H1 (cell line): ENCODE data around the gene CMTR1. TPM values are rescaled to one million over a fixed set of nuclear protein-coding genes. Genes with fewer than 3 reads are reported as not detected.

Experiments used
- CTCF ChIA-PET: fragments of 300-600 bp; sonication (Branson Sonifier 250); formaldehyde crosslinking; loops from one replicate; lab custom pipeline; 2021; ENCODE audit not compliant: partially characterized antibody; lab: Charles Lee
- POLR2A ChIA-PET: fragments of 300-600 bp; sonication (Branson Sonifier 250); formaldehyde crosslinking; loops from one replicate; lab custom pipeline; 2021; ENCODE audit warnings: inconsistent platforms; ENCODE audit not compliant: partially characterized antibody; lab: Charles Lee
- DNase-seq, 2 experiments: peaks; one replicate each; pipeline versions ENCODE4 v3.0.0 to v3.0.0-alpha.2; 2010 to 2022; ENCODE audit warnings: low spot score in 2 of 2, low read depth in 1 of 2, mixed read lengths in 1 of 2
- FAIRE-seq: peaks from 2 replicates; lab custom pipeline; 2011; peaks lifted over from hg19 to GRCh38; lab: Jason Lieb, UNC
- H2AFZ ChIP-seq: 2 replicates; pipeline ENCODE4 v1.8.1; 2012; ENCODE audit warnings: low read length, inconsistent platforms
- H2AK5ac ChIP-seq: 2 replicates; pipeline ENCODE4 v1.6.1; 2013; ENCODE audit warnings: low read depth, low read length
- H2BK120ac ChIP-seq: replicated peaks from 2 replicates; pipeline ENCODE3; 2013; ENCODE audit warnings: low read depth, low read length, inconsistent platforms
- H2BK12ac ChIP-seq: 2 replicates; pipeline ENCODE4 v1.6.1; 2013; ENCODE audit warnings: low read depth, low read length
- H2BK15ac ChIP-seq: 2 replicates; pipeline ENCODE4 v1.6.1; 2013; ENCODE audit warnings: low read length
- H2BK20ac ChIP-seq: 2 replicates; pipeline ENCODE4 v1.6.1; 2013; ENCODE audit warnings: low read length
- H2BK5ac ChIP-seq: 2 replicates; pipeline ENCODE4 v1.6.1; 2013; ENCODE audit warnings: low read depth, low read length
- H3K14ac ChIP-seq: 2 replicates; pipeline ENCODE4 v1.6.1; 2013; ENCODE audit warnings: inconsistent platforms; ENCODE audit not compliant: insufficient read length
- H3K18ac ChIP-seq: 2 replicates; pipeline ENCODE4 v1.6.1; 2013; ENCODE audit warnings: low read length; ENCODE audit errors: extremely low read depth
- H3K23ac ChIP-seq: 2 replicates; pipeline ENCODE4 v1.6.1; 2013; ENCODE audit warnings: inconsistent platforms; ENCODE audit not compliant: insufficient read length
- H3K23me2 ChIP-seq: 2 replicates; pipeline ENCODE4 v1.6.1; 2013; ENCODE audit warnings: low read depth, low read length
- H3K27ac ChIP-seq: 2 replicates; pipeline ENCODE4 v1.6.1; 2011; ENCODE audit warnings: low read depth, low read length, inconsistent platforms
- H3K27me3 ChIP-seq, 4 experiments: replicated peaks in 1 of 4; 1 replicate in 1 of 4; 2 replicates in 3 of 4; pipeline versions ENCODE4 v1.6.1 to v1.8.1; 2011 to 2013; ENCODE audit warnings: low read length in 3 of 4, mild to moderate bottlenecking in 3 of 4, inconsistent platforms in 2 of 4, mixed read lengths in 2 of 4, moderate library complexity in 1 of 4; ENCODE audit not compliant: control insufficient read depth in 3 of 4, insufficient read depth in 3 of 4; ENCODE audit errors: extremely low read depth in 1 of 4
- H3K36me3 ChIP-seq, 4 experiments: 2 replicates each; pipeline versions ENCODE4 v1.6.1 to v1.8.1; 2011 to 2013; ENCODE audit warnings: mild to moderate bottlenecking in 4 of 4, low read length in 3 of 4, moderate library complexity in 2 of 4, control low read depth in 1 of 4, inconsistent platforms in 1 of 4; ENCODE audit not compliant: insufficient read depth in 4 of 4, control insufficient read depth in 2 of 4
- H3K4ac ChIP-seq: replicated peaks from 2 replicates; pipeline ENCODE3; 2013; ENCODE audit warnings: low read length, low read depth, mixed read lengths, inconsistent platforms; ENCODE audit not compliant: insufficient read length
- H3K4me1 ChIP-seq, 4 experiments: replicated peaks in 1 of 4; 1 replicate in 1 of 4; 2 replicates in 3 of 4; pipeline versions ENCODE4 v1.6.1 to v1.8.1; 2011 to 2013; ENCODE audit warnings: low read length in 3 of 4, inconsistent platforms in 2 of 4, mixed read lengths in 1 of 4; ENCODE audit not compliant: insufficient read depth in 4 of 4, control insufficient read depth in 3 of 4
- H3K4me2 ChIP-seq, 2 experiments: 2 replicates each; pipeline versions ENCODE4 v1.6.1 to v1.8.1; 2011 to 2013; ENCODE audit warnings: low read depth in 2 of 2, low read length in 2 of 2, control low read depth in 1 of 2, inconsistent platforms in 1 of 2, mild to moderate bottlenecking in 1 of 2; ENCODE audit not compliant: insufficient read depth in 1 of 2
- H3K4me3 ChIP-seq, 4 experiments: fragments of 200-600, 300-600 bp in 1 of 4; sonication (generic), shearing (Covaris generic), sonication (Bioruptor Twin) in 1 of 4; 2 replicates each; pipeline versions ENCODE4 v1.5.1 to v1.8.1; 2011 to 2016; ENCODE audit warnings: low read length in 4 of 4, low read depth in 3 of 4, control low read depth in 2 of 4, inconsistent platforms in 2 of 4, mild to moderate bottlenecking in 2 of 4, mixed read lengths in 1 of 4, moderate library complexity in 1 of 4; ENCODE audit not compliant: insufficient read depth in 2 of 4; ENCODE audit errors: extremely low read depth in 1 of 4
- H3K56ac ChIP-seq: replicated peaks from 2 replicates; pipeline ENCODE3; 2013; ENCODE audit warnings: low read depth, mild to moderate bottlenecking, mixed read lengths, low read length, inconsistent platforms; ENCODE audit not compliant: insufficient read length
- H3K79me1 ChIP-seq: 2 replicates; pipeline ENCODE4 v1.6.1; 2013; ENCODE audit warnings: low read depth, low read length, control low read depth
- H3K79me2 ChIP-seq, 2 experiments: 2 replicates each; pipeline versions ENCODE4 v1.6.1 to v1.8.1; 2012 to 2013; ENCODE audit warnings: low read length in 2 of 2, mild to moderate bottlenecking in 2 of 2, inconsistent platforms in 1 of 2; ENCODE audit not compliant: insufficient read depth in 2 of 2, control insufficient read depth in 1 of 2
- H3K9ac ChIP-seq, 4 experiments: replicated peaks in 1 of 4; 1 replicate in 1 of 4; 2 replicates in 3 of 4; pipeline versions ENCODE4 v1.6.1 to v1.8.1; 2011 to 2013; ENCODE audit warnings: low read depth in 3 of 4, low read length in 3 of 4, control low read depth in 2 of 4, mild to moderate bottlenecking in 2 of 4, moderate library complexity in 2 of 4, inconsistent platforms in 1 of 4; ENCODE audit errors: extremely low read depth in 1 of 4
- H3K9me3 ChIP-seq, 2 experiments: 2 replicates each; pipeline versions ENCODE4 v1.6.1 to v1.8.1; 2012 to 2013; ENCODE audit warnings: mild to moderate bottlenecking in 2 of 2, moderate library complexity in 2 of 2, control low read depth in 1 of 2, inconsistent platforms in 1 of 2, low read depth in 1 of 2, low read length in 1 of 2, mixed read lengths in 1 of 2; ENCODE audit not compliant: insufficient read depth in 2 of 2
- H4K20me1 ChIP-seq, 2 experiments: replicated peaks in 1 of 2; 2 replicates each; pipeline versions ENCODE3 to v1.8.1; 2011 to 2013; ENCODE audit warnings: inconsistent platforms in 2 of 2, low read length in 2 of 2, mild to moderate bottlenecking in 1 of 2; ENCODE audit not compliant: insufficient read depth in 2 of 2, control insufficient read depth in 1 of 2
- H4K5ac ChIP-seq: 2 replicates; pipeline ENCODE4 v1.6.1; 2013; ENCODE audit warnings: low read length, low read depth, mixed read lengths, inconsistent platforms; ENCODE audit not compliant: insufficient read length
- H4K8ac ChIP-seq: 2 replicates; pipeline ENCODE4 v1.8.0; 2013; ENCODE audit warnings: mild to moderate bottlenecking, moderate library complexity, low read length, inconsistent platforms; ENCODE audit not compliant: insufficient read depth; ENCODE audit errors: extremely low read depth
- H4K91ac ChIP-seq: replicated peaks from 2 replicates; pipeline ENCODE3; 2013; ENCODE audit warnings: low read length, mixed read lengths, inconsistent platforms; ENCODE audit not compliant: insufficient read length
- ATF2 ChIP-seq: IDR thresholded peaks from 2 replicates; pipeline ENCODE4 v1.6.1; 2012; ENCODE audit warnings: low read length, inconsistent platforms
- CHD2 ChIP-seq: IDR thresholded peaks from 2 replicates; pipeline ENCODE4 v1.6.1; 2012; ENCODE audit warnings: low read length, improper control_type of control experiment
- EZH2 ChIP-seq: fragments of 200-600 bp; sonication (generic); IDR thresholded peaks from 2 replicates; pipeline ENCODE4 v1.7.1; 2012; ENCODE audit warnings: low read depth, mild to moderate bottlenecking, moderate library complexity, low read length, inconsistent platforms; ENCODE audit not compliant: severe bottlenecking
- KDM1A ChIP-seq: fragments of 200-600, 300-600 bp; sonication (generic); IDR thresholded peaks from 2 replicates; pipeline ENCODE4 v1.7.1; 2016; ENCODE audit warnings: mild to moderate bottlenecking, low read length, borderline replicate concordance
- KDM4A ChIP-seq: IDR thresholded peaks from one replicate; pipeline ENCODE4 v1.7.1; 2012; ENCODE audit warnings: low read depth, mild to moderate bottlenecking, moderate library complexity, low read length, inconsistent platforms; ENCODE audit not compliant: severe bottlenecking
- NANOG ChIP-seq: IDR thresholded peaks from 2 replicates; pipeline ENCODE4 v1.6.1; 2011; ENCODE audit warnings: low read length, low read depth, mild to moderate bottlenecking, inconsistent platforms; ENCODE audit not compliant: insufficient read depth, poor library complexity, severe bottlenecking
- SAP30 ChIP-seq: fragments of 300-600 bp; sonication (generic); IDR thresholded peaks from 2 replicates; pipeline ENCODE4 v1.7.1; 2012; ENCODE audit warnings: low read length, moderate library complexity, mild to moderate bottlenecking, inconsistent platforms; ENCODE audit not compliant: insufficient read depth, insufficient replicate concordance
- SIX5 ChIP-seq: IDR thresholded peaks from 2 replicates; pipeline ENCODE4 v1.6.1; 2011; ENCODE audit warnings: mild to moderate bottlenecking, low read depth, low read length
- TAF1 ChIP-seq: IDR thresholded peaks from 2 replicates; pipeline ENCODE4 v1.6.1; 2011; ENCODE audit warnings: mild to moderate bottlenecking, low read depth, low read length
- TBP ChIP-seq: IDR thresholded peaks from 2 replicates; pipeline ENCODE4 v1.6.1; 2011; ENCODE audit warnings: low read depth, low read length, improper control_type of control experiment
- ZNF274 ChIP-seq: IDR thresholded peaks from 2 replicates; pipeline ENCODE4 v1.7.0; 2012; ENCODE audit warnings: low read length, borderline replicate concordance; ENCODE audit errors: extremely low read depth
- WGBS, 2 experiments: shearing (Covaris generic) in 1 of 2; methylation state at CpG; one replicate each; pipeline versions ENCODE4 v1.1.6 to v1.1.7; 2013 to 2015; ENCODE audit warnings: low lambda C conversion rate in 2 of 2, mixed read lengths in 2 of 2, inconsistent platforms in 1 of 2, low coverage in 1 of 2, missing lambda C conversion rate in 1 of 2; ENCODE audit not compliant: insufficient replicate concordance in 2 of 2, insufficient coverage in 1 of 2, insufficient read length in 1 of 2; ENCODE audit errors: extremely low coverage in 1 of 2, missing lambda C conversion rate in 1 of 2; 5-methylcytosine and 5-hydroxymethylcytosine counted together
- polyA plus RNA-seq, 7 experiments: library from polyadenylated mRNA; depleted of rRNA in 3 of 7; stranded (reverse) in 5 of 7; unstranded in 2 of 7; fragments of >200 nt in 5 of 7; fragments of 200-250 nt in 2 of 7; gene quantifications; 1 replicate in 5 of 7; 2 replicates in 1 of 7; 4 replicates in 1 of 7; pipeline versions ENCODE4 v1.2.1 to v1.2.3, GENCODE V29; 2011 to 2013; ENCODE audit warnings: missing spikeins in 2 of 7, mixed read lengths in 2 of 7
- total RNA-seq: library from RNA; stranded (reverse); fragmentation: NEBNext Ultra II Directional; extraction: Animal tissue kit (Norgen Biotek cat#: 25700); gene quantifications from 2 replicates; pipeline ENCODE4 v1.2.1, GENCODE V29; 2021

CMTR1 gene
- total and polyA plus RNA-seq, 2 of the 8 experiments (the other 6 are each of a cell fraction or from before 2014, with no cell fraction given): 15.2 to 33.1 TPM

GRCh38 chr6:37500294-37500608, 67.2 kb downstream of the CMTR1 start:
- peak overlapping the region; percentile 70 for H4K91ac ChIP-seq
- peak overlapping the region; percentile 55 to 69 (median 61); a peak in 7 of 8 replicates for H3K4me3 ChIP-seq
- POLR2A ChIA-PET: interaction anchor here (0.6 to 2.9 kb wide), 6 partner anchors 11 to 319 kb away, joined by 3 to 9 read pairs (median 3); partner anchors contain the start of gene ZFAND3
- no peak for TF ChIP-seq KDM1A
- TF ChIP-seq NANOG: no peak
- no peak for TF ChIP-seq SAP30
- TF ChIP-seq EZH2: no peak
- no peak for TF ChIP-seq ATF2
- no peak for TF ChIP-seq TBP
- no peak for TF ChIP-seq TAF1
- no peak for TF ChIP-seq KDM4A
- no peak for TF ChIP-seq CHD2
- no peak for TF ChIP-seq SIX5
- no peak for TF ChIP-seq ZNF274

More at GRCh38 chr6:37500294-37500608, 67.2 kb downstream of the CMTR1 start:
- Histone ChIP-seq H3K56ac (no peak overlapping the region), H3K23ac (no peak overlapping the region), H3K4me1 (peaks cover 0 to 5% (median 3%) of the 10 kb centered on the region in 4 experiments; a peak in 4 of 7 replicates), H3K4ac (peak overlapping the region; percentile 40), H2BK12ac (peak overlapping the region; percentile 6; the same call in 1 of the 2 replicates), H3K36me3 (no peaks in the 10 kb centered on the region), H3K79me2 (no peaks in the 10 kb centered on the region), H3K4me2 (peak overlapping the region; percentile 65 to 93), H3K23me2 (peaks cover 4% of the 10 kb centered on the region), H3K14ac (no peak overlapping the region), H3K9me3 (no peaks in the 10 kb centered on the region), H2BK15ac (no peak overlapping the region), H2BK120ac (no peak overlapping the region), H2AK5ac (no peak overlapping the region), H3K18ac (no peak overlapping the region; the same call in 1 of the 2 replicates), H4K5ac (peak overlapping the region; percentile 4), H3K27me3 (peaks cover 0 to 11% (median 5%) of the 10 kb centered on the region in 4 experiments; a peak in 4 of 7 replicates), H2BK5ac (peak overlapping the region; percentile 99; the same call in 1 of the 2 replicates), H3K9ac (peak overlapping the region in 1 of 4 experiments; percentile 68; a peak in 2 of 7 replicates), H2BK20ac (0 out of 2 replicates have a peak overlapping the region, but pooled peaks have one; percentile 15), H4K8ac (no peak overlapping the region), H2AFZ (0 out of 2 replicates have a peak overlapping the region, but pooled peaks have one; percentile 99), H3K27ac (no peak overlapping the region), H4K20me1 (no peaks in the 10 kb centered on the region), H3K79me1 (no peaks in the 10 kb centered on the region)
- CTCF ChIA-PET: interaction anchor here (0.6 to 8.0 kb wide), 11 partner anchors 8 to 1168 kb away, joined by 3 to 52 read pairs (median 3); no protein-coding TSS in a partner anchor
- FAIRE-seq (peak; percentile 32), DNase-seq (no peak)
- 48% methylated on average over 4 of the region's 4 CpGs; no CpG with 5 or more reads in 1 of the 2 experiments for WGBS, 2 experiments
